Neural cell (in vitro differentiated cells): ENCODE measurements around the gene C11orf86. TPM values are rescaled to one million over a fixed set of nuclear protein-coding genes. Genes with fewer than 3 reads are reported as not detected.

Source experiments
- H2AFZ ChIP-seq: fragments of 200-600, 300-800 bp; sonication (generic), shearing (Covaris generic); 2 replicates; pipeline ENCODE4 v1.6.0; 2014; ENCODE audit warnings: low read depth, mild to moderate bottlenecking, antibody characterized with exemption, low read length, moderate library complexity
- H3F3A ChIP-seq: fragments of 200-600 bp; shearing (Covaris generic); 2 replicates; pipeline ENCODE4 v1.6.1; 2016; ENCODE audit warnings: mild to moderate bottlenecking, moderate library complexity, mixed read lengths, antibody characterized with exemption, low read length; ENCODE audit not compliant: insufficient read depth, poor library complexity, severe bottlenecking
- H3K27ac ChIP-seq: fragments of 200-600, 300-800 bp; sonication (generic), shearing (Covaris generic); 2 replicates; pipeline ENCODE4 v1.5.1; 2014; ENCODE audit warnings: mild to moderate bottlenecking, low read length, moderate library complexity
- H3K27me3 ChIP-seq: fragments of 300-800, 200-600 bp; sonication (generic), shearing (Covaris generic); 2 replicates; pipeline ENCODE4 v1.6.0; 2014; ENCODE audit warnings: mild to moderate bottlenecking, low read depth, low read length, moderate library complexity; ENCODE audit not compliant: insufficient read depth
- H3K36me3 ChIP-seq: fragments of 300-800, 200-600 bp; sonication (generic), shearing (Covaris generic); 2 replicates; pipeline ENCODE4 v1.5.1; 2014; ENCODE audit warnings: mild to moderate bottlenecking, antibody characterized with exemption, low read length, moderate library complexity; ENCODE audit not compliant: insufficient read depth
- H3K4me2 ChIP-seq: fragments of 300-800, 200-600 bp; sonication (generic), shearing (Covaris generic); 2 replicates; pipeline ENCODE4 v1.6.0; 2014; ENCODE audit warnings: mild to moderate bottlenecking, low read length
- H3K4me3 ChIP-seq: fragments of 300-800, 200-600 bp; sonication (generic), shearing (Covaris generic); 2 replicates; pipeline ENCODE4 v1.5.1; 2014; ENCODE audit warnings: mild to moderate bottlenecking, low read length, moderate library complexity
- H3K79me2 ChIP-seq: fragments of 200-600 bp; shearing (Covaris generic); replicated peaks from 2 replicates; pipeline ENCODE4 v1.6.0; 2014; ENCODE audit warnings: mild to moderate bottlenecking, low read length, moderate library complexity; ENCODE audit not compliant: insufficient read depth
- H3K9ac ChIP-seq: fragments of 300-800, 200-600 bp; sonication (generic), shearing (Covaris generic); 2 replicates; pipeline ENCODE4 v1.6.1; 2016; ENCODE audit warnings: mild to moderate bottlenecking, low read length, mixed read lengths
- H3K9me2 ChIP-seq: fragments of 200-600 bp; shearing (Covaris generic); 2 replicates; pipeline ENCODE4 v1.6.1; 2016; ENCODE audit warnings: mild to moderate bottlenecking, low read length, mixed read lengths; ENCODE audit not compliant: insufficient read depth
- H3K9me3 ChIP-seq: fragments of 200-600, 300-800 bp; sonication (generic), shearing (Covaris generic); 2 replicates; pipeline ENCODE4 v1.6.1; 2016; ENCODE audit warnings: mild to moderate bottlenecking, mixed run types, low read length, moderate library complexity, mixed read lengths
- H4K20me1 ChIP-seq: fragments of 200-600 bp; shearing (Covaris generic); 2 replicates; pipeline ENCODE4 v1.6.1; 2016; ENCODE audit warnings: mild to moderate bottlenecking, mixed run types; ENCODE audit not compliant: insufficient read depth
- CTCF ChIP-seq: fragments of 450-650 bp; IDR thresholded peaks from 2 replicates; pipeline ENCODE4 v1.5.1; 2014; ENCODE audit warnings: antibody characterized with exemption, mild to moderate bottlenecking, moderate library complexity; ENCODE audit not compliant: poor library complexity, severe bottlenecking
- EP300 ChIP-seq: fragments of 450-650 bp; conservative IDR thresholded peaks from 2 replicates; pipeline ENCODE4 v1.6.1; 2014; ENCODE audit warnings: antibody characterized with exemption, mild to moderate bottlenecking, moderate library complexity; ENCODE audit not compliant: poor library complexity, severe bottlenecking
- EZH2 ChIP-seq: fragments of 200-600, 300-800 bp; shearing (Covaris generic), sonication (generic); IDR thresholded peaks from 2 replicates; pipeline ENCODE4 v1.6.1; 2014; ENCODE audit warnings: antibody characterized with exemption, low read length, borderline replicate concordance, mild to moderate bottlenecking; ENCODE audit not compliant: insufficient read depth, poor library complexity, severe bottlenecking
- MXI1 ChIP-seq: fragments of 450-650 bp; conservative IDR thresholded peaks from 2 replicates; pipeline ENCODE4 v1.6.1; 2014; ENCODE audit warnings: antibody characterized with exemption, mild to moderate bottlenecking; ENCODE audit not compliant: poor library complexity, severe bottlenecking
- POLR2AphosphoS5 ChIP-seq: IDR thresholded peaks from 2 replicates; pipeline ENCODE4 v1.6.1; 2012
- RAD21 ChIP-seq: fragments of 450-650 bp; conservative IDR thresholded peaks from 2 replicates; pipeline ENCODE4 v1.6.1; 2014; ENCODE audit warnings: antibody characterized with exemption, mild to moderate bottlenecking, moderate library complexity
- REST ChIP-seq: IDR thresholded peaks from 2 replicates; pipeline ENCODE4 v1.6.1; 2012; ENCODE audit warnings: borderline replicate concordance
- SMC3 ChIP-seq: fragments of 450-650 bp; conservative IDR thresholded peaks from 2 replicates; pipeline ENCODE4 v1.6.1; 2014; ENCODE audit warnings: antibody characterized with exemption, mild to moderate bottlenecking, moderate library complexity; ENCODE audit not compliant: poor library complexity
- TAF1 ChIP-seq: IDR thresholded peaks from 2 replicates; pipeline ENCODE4 v1.6.1; 2012; ENCODE audit warnings: low read depth
- polyA plus RNA-seq: library from polyadenylated mRNA; depleted of rRNA; stranded (reverse); fragments of >200 nt; gene quantifications from 2 replicates; pipeline ENCODE4 v1.2.3, GENCODE V29; 2014

The C11orf86 gene
- polyA plus RNA-seq, 1 donor from 2014 or later = not detected

GRCh38 chr11:67001332-67001731 lies 26.2 kb downstream of the C11orf86 start:
- H3K79me2 ChIP-seq = no peaks in the 10 kb centered on the region
- H3K9me2 ChIP-seq = no peaks in the 10 kb centered on the region
- H4K20me1 ChIP-seq = no peaks in the 10 kb centered on the region
- no peaks in the 10 kb centered on the region for H3F3A ChIP-seq
- no peak overlapping the region for H3K27ac ChIP-seq
- H3K27me3 ChIP-seq = no peaks in the 10 kb centered on the region
- no peak overlapping the region for H2AFZ ChIP-seq
- no peaks in the 10 kb centered on the region for H3K36me3 ChIP-seq
- H3K9me3 ChIP-seq = no peaks in the 10 kb centered on the region
- H3K4me3 ChIP-seq = no peak overlapping the region
- TF ChIP-seq POLR2AphosphoS5 (no peak), TAF1 (no peak)
- no peak overlapping the region for H3K9ac ChIP-seq
- no peak overlapping the region for H3K4me2 ChIP-seq

GRCh38 chr11:67002297-67002913 lies 27.3 kb downstream of the C11orf86 start:
- H3K4me2 ChIP-seq = no peak overlapping the region
- TF ChIP-seq REST = no peak
- TF ChIP-seq CTCF = no peak
- no peak for TF ChIP-seq MXI1
- no peak for TF ChIP-seq SMC3
- no peak for TF ChIP-seq POLR2AphosphoS5
- no peak for TF ChIP-seq RAD21
- no peak for TF ChIP-seq EZH2
- no peak overlapping the region for H3K27ac ChIP-seq
- no peak overlapping the region for H3K4me3 ChIP-seq
- no peaks in the 10 kb centered on the region for H3F3A ChIP-seq
- H3K9me2 ChIP-seq = no peaks in the 10 kb centered on the region
- no peaks in the 10 kb centered on the region for H4K20me1 ChIP-seq
- no peaks in the 10 kb centered on the region for H3K79me2 ChIP-seq
- H2AFZ ChIP-seq = peak overlapping the region; percentile 12
- no peaks in the 10 kb centered on the region for H3K27me3 ChIP-seq
- H3K9me3 ChIP-seq = no peaks in the 10 kb centered on the region
- no peak overlapping the region for H3K9ac ChIP-seq
- no peaks in the 10 kb centered on the region for H3K36me3 ChIP-seq

GRCh38 chr11:67002921-67003411 lies 27.9 kb downstream of the C11orf86 start:
- no peaks in the 10 kb centered on the region for H3K9me3 ChIP-seq
- H3K36me3 ChIP-seq = no peaks in the 10 kb centered on the region
- no peaks in the 10 kb centered on the region for H3K27me3 ChIP-seq
- H3K4me3 ChIP-seq = no peak overlapping the region
- no peaks in the 10 kb centered on the region for H4K20me1 ChIP-seq
- H3K9me2 ChIP-seq = no peaks in the 10 kb centered on the region
- H3F3A ChIP-seq = no peaks in the 10 kb centered on the region
- H3K27ac ChIP-seq = no peak overlapping the region
- no peak overlapping the region for H3K4me2 ChIP-seq
- H3K9ac ChIP-seq = no peak overlapping the region
- TF ChIP-seq EP300 (no peak), POLR2AphosphoS5 (no peak), MXI1 (no peak), TAF1 (no peak), REST (no peak), EZH2 (no peak), CTCF (no peak), RAD21 (no peak), SMC3 (no peak)
- no peaks in the 10 kb centered on the region for H3K79me2 ChIP-seq
- no peak overlapping the region for H2AFZ ChIP-seq
